ENCODE measurements around the gene SPCS2. TPM values are rescaled to one million over a fixed set of nuclear protein-coding genes. Genes with fewer than 3 reads are reported as not detected.
A peak's percentile ranks its signal among the peaks of the same experiment; 100 is the strongest.

Gene SPCS2
- total RNA-seq, 1 experiment from 2014 or later, result 175 TPM

DNA sequence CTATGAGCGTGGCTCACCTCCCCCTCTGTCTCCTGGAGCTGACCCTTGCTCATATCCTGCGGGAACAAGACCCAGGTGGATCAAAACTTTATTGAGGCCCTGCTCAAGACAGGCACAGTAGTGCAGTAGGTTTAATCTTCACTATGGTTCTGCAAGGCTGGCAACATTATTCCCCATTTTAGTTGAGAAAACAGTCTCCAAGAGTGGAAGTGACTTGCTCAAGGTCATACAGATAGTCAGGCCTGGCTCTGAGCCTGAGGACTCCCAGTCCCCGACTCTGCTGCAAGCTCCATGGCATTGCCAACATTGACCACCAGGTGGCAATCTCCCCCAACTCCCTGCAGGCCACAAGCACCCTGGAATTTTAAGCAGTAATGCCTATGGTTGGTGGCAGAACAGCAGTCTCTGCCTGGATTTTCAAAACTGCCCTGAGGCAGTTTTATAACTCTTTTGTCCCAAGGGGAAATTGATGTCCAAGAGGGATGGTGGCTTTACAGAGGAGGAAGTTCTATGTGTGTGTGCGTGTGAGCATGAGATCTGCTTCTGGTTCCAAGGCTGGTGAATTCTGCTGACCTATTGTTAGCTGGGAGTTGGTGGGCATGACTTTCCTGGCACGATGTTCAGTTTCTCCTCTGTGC lies 73.8 kb downstream of the SPCS2 start:
- ChIA-PET CTCF (interaction anchor here (0.6 to 2.5 kb wide), 10 partner anchors 9 to 522 kb away, joined by 3 to 35 read pairs (median 6); partner anchors contain the start of gene TPBGL), POLR2A (ENCODE audit: unreplicated experiment) (interaction anchor here (0.6 to 1.0 kb wide), 2 partner anchors 118 to 1291 kb away, joined by 3 read pairs; no protein-coding TSS in a partner anchor)
- Histone ChIP-seq H3K4me1 (replicated peaks; ENCODE audit: insufficient read depth) (no peaks in the 10 kb centered on the region), H3K27ac (no peak overlapping the region), H3K36me3 (ENCODE audit: low read depth) (no peaks in the 10 kb centered on the region), H3K9me3 (ENCODE audit: insufficient read depth, low read depth) (no peaks in the 10 kb centered on the region; the same call in 1 of the 2 replicates), H3K27me3 (ENCODE audit: insufficient read depth, low read depth) (peaks cover 33% of the 10 kb centered on the region; the same call in 1 of the 2 replicates), H3K4me3 (no peak overlapping the region), H2AFZ (no peak overlapping the region), H3K9me2 (ENCODE audit: insufficient read depth) (no peaks in the 10 kb centered on the region), H3F3A (ENCODE audit: insufficient read depth, low read depth) (no peaks in the 10 kb centered on the region), H3K79me2 (ENCODE audit: low read depth) (no peaks in the 10 kb centered on the region), H4K20me1 (ENCODE audit: insufficient read depth) (no peaks in the 10 kb centered on the region), H3K4me2 (no peak overlapping the region)
- BruUV-seq (replicated peaks), result no TSS peak
- TF ChIP-seq CTCF (conservative IDR thresholded peaks at IDR 0.05) (peak; percentile 98), EZH2 (IDR thresholded peaks at IDR 0.05; ENCODE audit: low read depth) (no peak)
- peak; percentile 69 to 87 for DNase-seq
- intact Hi-C loops (cut with micrococcal nuclease; ENCODE audit: unreplicated experiment), result loop anchor here (1.0 to 5.0 kb wide), 5 partner anchors 96 to 225 kb away; partner anchors contain the start of gene TPBGL

GRCh38 chr11:75023446-75024067 lies 74.5 kb downstream of the SPCS2 start:
- H3K4me2 ChIP-seq, result no peak overlapping the region
- DNase-seq, result no peak
- H4K20me1 ChIP-seq (ENCODE audit: insufficient read depth), result no peaks in the 10 kb centered on the region
- CTCF ChIA-PET, result interaction anchor here (1.1 to 2.5 kb wide), 7 partner anchors 8 to 225 kb away, joined by 3 to 35 read pairs (median 6); partner anchors contain the start of gene TPBGL
- H3K9me3 ChIP-seq (ENCODE audit: insufficient read depth, low read depth), result no peaks in the 10 kb centered on the region; the same call in 1 of the 2 replicates
- no peak overlapping the region for H3K4me3 ChIP-seq
- intact Hi-C loops (cut with micrococcal nuclease; ENCODE audit: unreplicated experiment), result loop anchor here (1.0 to 5.0 kb wide), 5 partner anchors 96 to 225 kb away; partner anchors contain the start of gene TPBGL
- H3F3A ChIP-seq (ENCODE audit: insufficient read depth, low read depth), result no peaks in the 10 kb centered on the region
- no TSS peak for BruUV-seq (replicated peaks)
- no peaks in the 10 kb centered on the region for H3K79me2 ChIP-seq (ENCODE audit: low read depth)
- TF ChIP-seq EZH2 (IDR thresholded peaks at IDR 0.05; ENCODE audit: low read depth) (no peak), CTCF (conservative IDR thresholded peaks at IDR 0.05) (no peak)
- H3K27me3 ChIP-seq (ENCODE audit: insufficient read depth, low read depth), result peaks cover 40% of the 10 kb centered on the region
- H3K4me1 ChIP-seq (replicated peaks; ENCODE audit: insufficient read depth), result no peaks in the 10 kb centered on the region
- no peaks in the 10 kb centered on the region for H3K9me2 ChIP-seq (ENCODE audit: insufficient read depth)
- no peak overlapping the region for H3K27ac ChIP-seq
- no peak overlapping the region for H2AFZ ChIP-seq
- POLR2A ChIA-PET (ENCODE audit: unreplicated experiment), result interaction anchor here (1.0 kb wide), 1 partner anchor 117 kb away, joined by 3 read pairs; no protein-coding TSS in a partner anchor
- no peaks in the 10 kb centered on the region for H3K36me3 ChIP-seq (ENCODE audit: low read depth)

DNA sequence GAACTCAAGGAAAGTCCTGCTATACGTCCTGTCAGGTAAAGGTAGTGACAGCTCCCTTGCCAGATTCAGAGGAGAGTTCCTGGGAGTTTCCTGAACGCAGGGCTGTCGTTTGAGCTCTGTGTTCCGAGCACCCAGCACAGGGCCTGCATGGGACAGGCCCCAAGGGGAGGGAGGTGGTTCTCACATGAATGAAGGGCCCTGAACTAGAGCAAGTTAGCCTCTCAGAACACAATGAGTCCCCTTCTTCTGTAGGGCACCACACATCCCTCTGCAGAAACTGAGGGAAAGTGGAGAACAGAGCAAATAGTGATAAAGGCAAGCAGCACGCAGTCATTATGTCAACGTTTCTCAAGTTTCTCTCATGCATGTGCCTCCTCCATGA lies 75.0 kb downstream of the SPCS2 start:
- BruUV-seq (replicated peaks), result no TSS peak
- no peak overlapping the region for H3K4me2 ChIP-seq
- peak in 1 of 2 experiments; percentile 16 for DNase-seq
- H3K27me3 ChIP-seq (ENCODE audit: insufficient read depth, low read depth), result peaks cover 42% of the 10 kb centered on the region
- H3K36me3 ChIP-seq (ENCODE audit: low read depth), result no peaks in the 10 kb centered on the region
- intact Hi-C loops (cut with micrococcal nuclease; ENCODE audit: unreplicated experiment), result loop anchor here (5.0 kb wide), 1 partner anchor 97 kb away; no protein-coding TSS in a partner anchor
- no peaks in the 10 kb centered on the region; the same call in 1 of the 2 replicates for H3K9me3 ChIP-seq (ENCODE audit: insufficient read depth, low read depth)
- H2AFZ ChIP-seq, result no peak overlapping the region
- no peaks in the 10 kb centered on the region for H3K9me2 ChIP-seq (ENCODE audit: insufficient read depth)
- H3K79me2 ChIP-seq (ENCODE audit: low read depth), result no peaks in the 10 kb centered on the region
- no peak overlapping the region for H3K4me3 ChIP-seq
- no peak overlapping the region for H3K27ac ChIP-seq
- POLR2A ChIA-PET (ENCODE audit: unreplicated experiment), result no interaction called here
- H4K20me1 ChIP-seq (ENCODE audit: insufficient read depth), result no peaks in the 10 kb centered on the region
- H3K4me1 ChIP-seq (replicated peaks; ENCODE audit: insufficient read depth), result no peaks in the 10 kb centered on the region
- TF ChIP-seq EZH2 (IDR thresholded peaks at IDR 0.05; ENCODE audit: low read depth) (no peak), CTCF (conservative IDR thresholded peaks at IDR 0.05) (no peak)
- CTCF ChIA-PET, result interaction anchor here (1.7 to 2.5 kb wide), 3 partner anchors 94 to 224 kb away, joined by 6 to 35 read pairs (median 17); no protein-coding TSS in a partner anchor
- no peaks in the 10 kb centered on the region for H3F3A ChIP-seq (ENCODE audit: insufficient read depth, low read depth)
